Osteocyte (in vitro differentiated cells): Measurements from ENCODE around the gene C1orf146. TPM values are rescaled to one million over a fixed set of nuclear protein-coding genes. Genes with fewer than 3 reads are reported as not detected.
"Not testable (repeated sequence)": the region's sequence is repeated elsewhere in the genome, so short reads cannot be mapped to it uniquely, and the experiment has no call there.

ENCODE experiments used
- DNase-seq: peaks from one replicate; pipeline ENCODE4 v3.0.0; 2021; ENCODE audit warnings: mixed read lengths; ENCODE audit not compliant: unreplicated experiment; ENCODE audit errors: extremely low spot score
- H3K27ac Mint-ChIP-seq: one replicate; pipeline ENCODE4 v1.8.0; 2021; ENCODE audit warnings: mild to moderate bottlenecking, mixed read lengths; ENCODE audit not compliant: unreplicated experiment
- H3K27me3 Mint-ChIP-seq: one replicate; pipeline ENCODE4 v1.8.0; 2021; ENCODE audit warnings: mixed read lengths; ENCODE audit not compliant: unreplicated experiment
- H3K36me3 Mint-ChIP-seq: one replicate; pipeline ENCODE4 v1.8.0; 2021; ENCODE audit warnings: mixed read lengths; ENCODE audit not compliant: unreplicated experiment
- H3K4me1 Mint-ChIP-seq: one replicate; pipeline ENCODE4 v1.8.0; 2021; ENCODE audit warnings: mixed read lengths; ENCODE audit not compliant: unreplicated experiment
- H3K4me3 Mint-ChIP-seq: one replicate; pipeline ENCODE4 v1.8.0; 2021; ENCODE audit warnings: mild to moderate bottlenecking, moderate library complexity, mixed read lengths; ENCODE audit not compliant: unreplicated experiment
- H3K9me3 Mint-ChIP-seq: one replicate; pipeline ENCODE4 v1.8.0; 2021; ENCODE audit warnings: mixed read lengths; ENCODE audit not compliant: unreplicated experiment
- total RNA-seq: library from RNA; stranded (reverse); gene quantifications from 2 replicates; pipeline ENCODE4 v1.2.1, GENCODE V29; 2021
- TF ChIP-seq, protein P1 (sequence below): fragments of 200-600 bp; sonication (generic); IDR thresholded peaks from 2 replicates; pipeline ENCODE4 v1.5.0; 2021; ENCODE audit warnings: antibody characterized with exemption, mild to moderate bottlenecking, moderate library complexity

C1orf146 gene
- total RNA-seq, 1 donor from 2014 or later: not detected

DNA sequence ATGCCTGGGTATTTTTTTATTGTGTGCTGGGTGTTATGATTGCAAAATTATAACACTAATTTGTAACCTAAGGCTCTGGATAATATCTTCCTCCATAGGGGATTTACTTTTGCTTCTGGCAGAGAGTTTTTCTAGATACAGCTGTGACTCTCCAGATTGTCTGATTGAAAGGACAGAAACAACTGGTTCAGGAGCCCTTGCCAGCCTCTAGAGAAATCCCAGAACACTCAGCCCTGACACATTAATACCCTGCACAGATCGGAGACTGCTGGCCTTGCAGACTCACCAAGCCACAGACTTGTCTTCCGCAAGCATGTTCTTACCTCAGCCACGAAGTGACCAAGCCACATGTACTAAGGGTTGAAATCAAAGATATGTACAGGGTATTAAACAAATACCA is 10.7 kb downstream of the C1orf146 start:
- Mint-ChIP-seq H3K27me3 (peaks cover 10% of the 10 kb centered on the region), H3K36me3 (no peaks in the 10 kb centered on the region), H3K27ac (no peak overlapping the region)

DNA sequence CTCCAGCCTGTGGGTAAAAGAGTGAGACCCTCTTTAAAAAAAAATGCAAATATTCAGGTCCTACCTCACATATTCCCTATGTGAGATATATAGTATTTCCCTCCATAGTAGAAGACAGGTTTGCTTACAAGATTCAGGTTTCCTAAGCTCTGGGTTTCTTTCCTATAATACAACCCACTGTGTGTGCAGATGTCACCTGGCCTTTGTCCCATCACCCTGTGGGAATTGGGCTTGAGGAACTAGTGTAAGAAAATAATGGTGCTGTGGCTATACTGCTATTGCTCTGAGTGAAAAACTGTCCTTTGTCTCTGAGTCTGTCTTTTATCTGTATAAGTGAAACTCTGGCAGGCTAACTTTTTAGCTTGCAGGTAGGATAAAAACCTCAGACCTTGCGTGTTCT is 13.0 kb downstream of the C1orf146 start:
- no peaks in the 10 kb centered on the region for H3K36me3 Mint-ChIP-seq
- no peaks in the 10 kb centered on the region for H3K9me3 Mint-ChIP-seq
- no peaks in the 10 kb centered on the region for H3K4me1 Mint-ChIP-seq
- no peak overlapping the region for H3K27ac Mint-ChIP-seq
- TF ChIP-seq, protein P1, sequence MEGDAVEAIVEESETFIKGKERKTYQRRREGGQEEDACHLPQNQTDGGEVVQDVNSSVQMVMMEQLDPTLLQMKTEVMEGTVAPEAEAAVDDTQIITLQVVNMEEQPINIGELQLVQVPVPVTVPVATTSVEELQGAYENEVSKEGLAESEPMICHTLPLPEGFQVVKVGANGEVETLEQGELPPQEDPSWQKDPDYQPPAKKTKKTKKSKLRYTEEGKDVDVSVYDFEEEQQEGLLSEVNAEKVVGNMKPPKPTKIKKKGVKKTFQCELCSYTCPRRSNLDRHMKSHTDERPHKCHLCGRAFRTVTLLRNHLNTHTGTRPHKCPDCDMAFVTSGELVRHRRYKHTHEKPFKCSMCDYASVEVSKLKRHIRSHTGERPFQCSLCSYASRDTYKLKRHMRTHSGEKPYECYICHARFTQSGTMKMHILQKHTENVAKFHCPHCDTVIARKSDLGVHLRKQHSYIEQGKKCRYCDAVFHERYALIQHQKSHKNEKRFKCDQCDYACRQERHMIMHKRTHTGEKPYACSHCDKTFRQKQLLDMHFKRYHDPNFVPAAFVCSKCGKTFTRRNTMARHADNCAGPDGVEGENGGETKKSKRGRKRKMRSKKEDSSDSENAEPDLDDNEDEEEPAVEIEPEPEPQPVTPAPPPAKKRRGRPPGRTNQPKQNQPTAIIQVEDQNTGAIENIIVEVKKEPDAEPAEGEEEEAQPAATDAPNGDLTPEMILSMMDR: no peak
- no peak overlapping the region for H3K4me3 Mint-ChIP-seq
- peaks cover 10% of the 10 kb centered on the region for H3K27me3 Mint-ChIP-seq
- no peak for DNase-seq

More for the DNA sequence above, 10.7 kb downstream of the C1orf146 start:
- no peaks in the 10 kb centered on the region for H3K4me1 Mint-ChIP-seq
- TF ChIP-seq, protein P1: no peak
- no peak overlapping the region for H3K4me3 Mint-ChIP-seq
- H3K9me3 Mint-ChIP-seq: no peaks in the 10 kb centered on the region
- no peak for DNase-seq

DNA sequence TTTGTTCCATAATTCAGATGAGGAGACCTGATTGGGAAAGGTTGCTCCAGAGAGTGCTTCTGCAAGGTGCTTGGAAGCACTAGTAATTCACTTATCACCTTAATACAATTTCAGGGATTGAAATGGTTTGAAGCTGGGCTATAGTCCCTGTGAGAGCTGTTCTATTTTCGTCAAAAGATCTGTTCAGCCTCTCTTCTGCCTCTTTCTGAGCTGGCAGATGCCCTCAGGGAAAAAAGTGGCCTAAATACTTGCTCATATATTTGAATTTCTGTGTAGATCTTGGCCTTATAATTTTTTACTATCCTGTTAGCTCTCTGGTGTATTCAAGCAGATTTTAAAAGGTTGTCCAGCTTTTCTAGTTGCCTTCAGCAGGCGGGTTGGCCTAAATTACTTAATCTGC is 22.3 kb downstream of the C1orf146 start:
- no peak overlapping the region for H3K27ac Mint-ChIP-seq
- H3K9me3 Mint-ChIP-seq: no peaks in the 10 kb centered on the region
- H3K36me3 Mint-ChIP-seq: peaks cover 1% of the 10 kb centered on the region
- H3K4me1 Mint-ChIP-seq: peaks cover 6% of the 10 kb centered on the region
- peaks cover 3% of the 10 kb centered on the region for H3K27me3 Mint-ChIP-seq
- DNase-seq: no peak
- TF ChIP-seq, protein P1: no peak
- H3K4me3 Mint-ChIP-seq: no peak overlapping the region

DNA sequence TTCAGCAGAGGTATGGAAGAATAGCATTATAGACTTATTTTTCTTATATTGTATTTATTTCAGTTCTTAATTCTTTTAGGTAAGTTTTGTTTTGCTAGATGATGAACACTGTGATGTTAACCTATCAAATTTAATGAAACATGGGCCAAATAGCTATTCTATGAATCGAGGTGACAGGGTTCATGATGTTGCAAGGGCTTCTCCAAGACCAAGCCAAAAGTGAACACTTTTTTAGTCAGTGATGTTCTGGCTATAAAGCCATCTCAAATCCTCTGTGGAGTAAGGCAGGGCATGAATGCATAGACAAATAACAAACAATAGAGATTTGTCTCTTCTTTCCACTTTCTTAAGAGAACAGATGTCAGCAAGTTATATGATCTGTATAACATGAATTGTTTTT is 26.7 kb downstream of the C1orf146 start:
- Mint-ChIP-seq H3K27ac (no peak overlapping the region), H3K36me3 (peaks cover 10% of the 10 kb centered on the region), H3K27me3 (no peaks in the 10 kb centered on the region), H3K4me1 (peaks cover 6% of the 10 kb centered on the region), H3K9me3 (no peaks in the 10 kb centered on the region), H3K4me3 (no peak overlapping the region)
- TF ChIP-seq, protein P1: no peak
- DNase-seq: no peak

DNA sequence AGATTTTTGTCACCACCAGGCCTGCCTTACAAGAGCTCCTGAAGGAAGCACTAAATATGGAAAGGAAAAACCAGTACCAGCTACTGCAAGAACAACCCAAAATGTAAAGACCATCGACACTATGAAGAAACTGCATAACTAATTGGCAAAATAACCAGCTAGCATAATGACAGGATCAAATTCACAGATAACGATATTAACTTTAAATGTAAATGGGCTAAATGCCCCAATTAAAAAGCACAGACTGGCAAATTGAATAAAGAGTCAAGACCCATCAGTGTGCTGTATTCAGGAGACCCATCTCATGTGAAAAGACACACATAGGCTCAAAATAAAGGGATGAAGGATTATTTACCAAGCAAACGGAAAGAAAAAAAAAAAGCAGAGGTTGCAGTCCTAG is 37.0 kb downstream of the C1orf146 start:
- H3K27ac Mint-ChIP-seq, DNase-seq, H3K4me1 Mint-ChIP-seq, H3K4me3 Mint-ChIP-seq, H3K27me3 Mint-ChIP-seq: not testable (repeated sequence)
- Mint-ChIP-seq H3K9me3 (peaks cover 17% of the 10 kb centered on the region), H3K36me3 (peaks cover 61% of the 10 kb centered on the region)

DNA sequence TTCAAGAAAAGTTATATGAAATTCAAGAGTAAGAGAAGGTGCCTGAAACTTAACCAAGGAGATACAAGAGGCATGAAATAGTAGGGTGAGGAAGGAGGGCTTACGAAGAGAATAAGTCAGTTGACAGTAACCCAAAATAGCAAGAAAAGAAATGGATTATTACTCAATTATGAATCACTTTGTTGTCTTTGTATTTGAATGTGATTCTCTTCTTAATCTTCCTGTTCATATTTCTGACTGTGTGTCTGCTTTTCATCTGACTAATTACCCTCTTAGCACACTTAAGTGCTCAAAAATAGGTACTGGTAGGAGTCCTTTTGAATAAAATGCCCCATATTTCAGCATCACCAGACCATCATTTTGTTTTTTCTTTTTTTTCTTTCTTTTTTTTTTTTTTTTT is 41.6 kb downstream of the C1orf146 start:
- peaks cover 68% of the 10 kb centered on the region for H3K36me3 Mint-ChIP-seq
- no peak overlapping the region for H3K27ac Mint-ChIP-seq
- H3K4me1 Mint-ChIP-seq: no peaks in the 10 kb centered on the region
- DNase-seq: no peak
- no peak overlapping the region for H3K4me3 Mint-ChIP-seq
- H3K27me3 Mint-ChIP-seq: no peaks in the 10 kb centered on the region
- peaks cover 17% of the 10 kb centered on the region for H3K9me3 Mint-ChIP-seq
- TF ChIP-seq, protein P1: no peak
